HG02763 (cell line): ENCODE measurements around the gene ARHGAP31.

ENCODE experiments used
- ATAC-seq: cut with Tn5 transposase; IDR thresholded peaks from one replicate; pipeline ENCODE4 v1.9.1; 2021; ENCODE audit warnings: mild to moderate bottlenecking, moderate library complexity; ENCODE audit not compliant: unreplicated experiment

ARHGAP31 gene

GRCh38 chr3:119420196-119420595 is 126.0 kb downstream of the ARHGAP31 start:
- ATAC-seq, result no peak

GRCh38 chr3:119427669-119428068 is 133.5 kb downstream of the ARHGAP31 start:
- no peak for ATAC-seq

GRCh38 chr3:119428538-119428937 is 134.4 kb downstream of the ARHGAP31 start:
- no peak for ATAC-seq

GRCh38 chr3:119433613-119434325 is 139.6 kb downstream of the ARHGAP31 start:
- ATAC-seq, result no peak

GRCh38 chr3:119434703-119435102 is 140.5 kb downstream of the ARHGAP31 start:
- no peak for ATAC-seq

GRCh38 chr3:119436977-119437376 is 142.8 kb downstream of the ARHGAP31 start:
- no peak for ATAC-seq

GRCh38 chr3:119437691-119438258 is 143.6 kb downstream of the ARHGAP31 start:
- ATAC-seq, result no peak

- no peak for ATAC-seq
Observed at GRCh38 chr3:119443179-119443578, 149.0 kb downstream of the ARHGAP31 start.

- ATAC-seq, result no peak
Observed at GRCh38 chr3:119444590-119444989, 150.4 kb downstream of the ARHGAP31 start.

- no peak for ATAC-seq
Observed at GRCh38 chr3:119453822-119454221, 159.6 kb downstream of the ARHGAP31 start.

- ATAC-seq, result no peak
Observed at GRCh38 chr3:119456469-119456868, 162.3 kb downstream of the ARHGAP31 start.

- no peak for ATAC-seq
Observed at GRCh38 chr3:119457246-119457645, 163.1 kb downstream of the ARHGAP31 start.

- ATAC-seq, result peak; percentile 91
Observed at GRCh38 chr3:119463171-119464169, 169.3 kb downstream of the ARHGAP31 start, which contains the start of gene TMEM39A. TSS of gene TMEM39A (minus strand) at chr3:119463615. CDS start at chr3:119462074, 1,541 bp downstream.

GRCh38 chr3:119468041-119468440 is 173.9 kb downstream of the ARHGAP31 start:
- no peak for ATAC-seq

- ATAC-seq, result no peak
Observed at GRCh38 chr3:119469418-119470189, 175.4 kb downstream of the ARHGAP31 start.
